OCI-LY3 (cell line): Measurements from ENCODE around the gene SVIL.

Source experiments
- CTCF ChIP-seq: fragments of 200-600, 300-600 bp; sonication (generic); IDR thresholded peaks from 2 replicates; pipeline ENCODE4 v1.5.1; 2014; ENCODE audit warnings: antibody characterized with exemption, low read length, low read depth
- EZH2phosphoT487 ChIP-seq: fragments of 200-600 bp; shearing (Covaris generic); IDR thresholded peaks from 2 replicates; pipeline ENCODE4 v1.6.1; 2018; ENCODE audit warnings: antibody characterized with exemption, mixed run types, low read depth

DNA sequence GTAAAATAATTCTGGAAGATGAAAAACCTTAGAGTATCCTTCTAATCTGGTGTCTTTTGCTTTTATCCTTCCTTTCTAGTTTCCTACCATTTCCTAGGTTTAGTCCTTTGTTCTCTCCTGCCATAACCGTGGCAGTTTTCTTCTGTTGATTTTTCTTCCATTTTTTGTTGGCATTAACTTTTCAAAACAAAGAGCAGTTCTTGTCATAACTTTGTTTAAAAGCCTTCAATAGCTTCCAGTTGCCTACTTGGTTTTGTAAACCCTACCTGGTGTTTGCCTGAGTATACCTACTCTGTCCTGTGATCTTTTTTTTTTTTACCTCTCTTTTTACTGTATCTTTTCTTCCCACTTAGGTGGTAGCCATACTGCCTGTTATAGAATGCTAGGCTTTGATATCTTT is 220.3 kb downstream of the SVIL start:
- no peak for TF ChIP-seq CTCF
- TF ChIP-seq EZH2phosphoT487 = no peak
